IMR-90 (cell line): ENCODE measurements around the gene TBX1.

Experiments used
- CEBPB ChIP-seq: IDR thresholded peaks from 2 replicates; pipeline ENCODE4 v1.6.1; 2012; ENCODE audit warnings: low read depth, low read length, improper control_type of control experiment
- POLR2A ChIP-seq: IDR thresholded peaks from 2 replicates; pipeline ENCODE4 v1.6.1; 2012; ENCODE audit warnings: mild to moderate bottlenecking, low read depth, low read length
- USF2 ChIP-seq: fragments of 150-350 bp; IDR thresholded peaks from 2 replicates; pipeline ENCODE4 v1.6.1; 2017; ENCODE audit warnings: mild to moderate bottlenecking, antibody characterized with exemption, low read length, low read depth
- TF ChIP-seq, protein P1 (sequence below): conservative IDR thresholded peaks from 2 replicates; pipeline ENCODE4 v1.5.1; 2012; ENCODE audit warnings: mild to moderate bottlenecking, low read depth, low read length, improper control_type of control experiment
- TF ChIP-seq, protein P2 (sequence below): fragments of 150-350 bp; IDR thresholded peaks from 2 replicates; pipeline ENCODE4 v1.6.1; 2016; ENCODE audit warnings: low read depth, mild to moderate bottlenecking, low read length, moderate library complexity, borderline replicate concordance

GRCh38 chr22:19753996-19754700, 6.4 kb upstream of the TBX1 start:
- TF ChIP-seq POLR2A (no peak), CEBPB (no peak), USF2 (no peak)
- TF ChIP-seq, protein P1, sequence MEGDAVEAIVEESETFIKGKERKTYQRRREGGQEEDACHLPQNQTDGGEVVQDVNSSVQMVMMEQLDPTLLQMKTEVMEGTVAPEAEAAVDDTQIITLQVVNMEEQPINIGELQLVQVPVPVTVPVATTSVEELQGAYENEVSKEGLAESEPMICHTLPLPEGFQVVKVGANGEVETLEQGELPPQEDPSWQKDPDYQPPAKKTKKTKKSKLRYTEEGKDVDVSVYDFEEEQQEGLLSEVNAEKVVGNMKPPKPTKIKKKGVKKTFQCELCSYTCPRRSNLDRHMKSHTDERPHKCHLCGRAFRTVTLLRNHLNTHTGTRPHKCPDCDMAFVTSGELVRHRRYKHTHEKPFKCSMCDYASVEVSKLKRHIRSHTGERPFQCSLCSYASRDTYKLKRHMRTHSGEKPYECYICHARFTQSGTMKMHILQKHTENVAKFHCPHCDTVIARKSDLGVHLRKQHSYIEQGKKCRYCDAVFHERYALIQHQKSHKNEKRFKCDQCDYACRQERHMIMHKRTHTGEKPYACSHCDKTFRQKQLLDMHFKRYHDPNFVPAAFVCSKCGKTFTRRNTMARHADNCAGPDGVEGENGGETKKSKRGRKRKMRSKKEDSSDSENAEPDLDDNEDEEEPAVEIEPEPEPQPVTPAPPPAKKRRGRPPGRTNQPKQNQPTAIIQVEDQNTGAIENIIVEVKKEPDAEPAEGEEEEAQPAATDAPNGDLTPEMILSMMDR: no peak
- TF ChIP-seq, protein P2, sequence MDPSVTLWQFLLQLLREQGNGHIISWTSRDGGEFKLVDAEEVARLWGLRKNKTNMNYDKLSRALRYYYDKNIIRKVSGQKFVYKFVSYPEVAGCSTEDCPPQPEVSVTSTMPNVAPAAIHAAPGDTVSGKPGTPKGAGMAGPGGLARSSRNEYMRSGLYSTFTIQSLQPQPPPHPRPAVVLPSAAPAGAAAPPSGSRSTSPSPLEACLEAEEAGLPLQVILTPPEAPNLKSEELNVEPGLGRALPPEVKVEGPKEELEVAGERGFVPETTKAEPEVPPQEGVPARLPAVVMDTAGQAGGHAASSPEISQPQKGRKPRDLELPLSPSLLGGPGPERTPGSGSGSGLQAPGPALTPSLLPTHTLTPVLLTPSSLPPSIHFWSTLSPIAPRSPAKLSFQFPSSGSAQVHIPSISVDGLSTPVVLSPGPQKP: no peak
